Measurements from ENCODE around the gene TMEM135. TPM values are rescaled to one million over a fixed set of nuclear protein-coding genes. Genes with fewer than 3 reads are reported as not detected.

The TMEM135 gene
- total RNA-seq, 1 donor from 2014 or later, result 20.6 TPM

GRCh38 chr11:87020764-87021365 lies 16.9 kb upstream of the TMEM135 start:
- FAIRE-seq (no peak), DNase-seq (ENCODE audit: low read depth) (no peak)
- Mint-ChIP-seq H3K36me3 (ENCODE audit: low read depth, unreplicated experiment) (no peaks in the 10 kb centered on the region), H3K27ac (ENCODE audit: unreplicated experiment) (no peak overlapping the region), H3K9me3 (ENCODE audit: unreplicated experiment) (peaks cover 5% of the 10 kb centered on the region), H3K4me1 (ENCODE audit: low read depth, unreplicated experiment) (peaks cover 4% of the 10 kb centered on the region), H3K27me3 (ENCODE audit: low read depth, unreplicated experiment) (no peaks in the 10 kb centered on the region), H3K4me3 (ENCODE audit: unreplicated experiment) (no peak overlapping the region)
- Histone ChIP-seq H3K9me3 (ENCODE audit: insufficient read depth, low read depth, low read length) (no peaks in the 10 kb centered on the region), H3K27me3 (ENCODE audit: insufficient read depth, low read length) (no peaks in the 10 kb centered on the region), H3K27ac (ENCODE audit: low read depth, low read length) (no peak overlapping the region), H2AFZ (ENCODE audit: low read depth, low read length) (no peak overlapping the region), H3K9ac (ENCODE audit: low read length) (no peak overlapping the region), H3K4me3 (ENCODE audit: insufficient read depth, low read depth, low read length) (no peak overlapping the region), H3K4me2 (ENCODE audit: low read length) (no peak overlapping the region), H3K36me3 (ENCODE audit: insufficient read depth, low read length) (no peaks in the 10 kb centered on the region), H4K20me1 (ENCODE audit: insufficient read depth, low read length) (no peaks in the 10 kb centered on the region), H3K79me2 (ENCODE audit: insufficient read depth, low read length) (no peaks in the 10 kb centered on the region), H3K4me1 (ENCODE audit: insufficient read depth, low read length) (no peaks in the 10 kb centered on the region)
- TF ChIP-seq EZH2 (IDR thresholded peaks at IDR 0.05; ENCODE audit: insufficient read depth, low read length) (no peak), CTCF (IDR thresholded peaks at IDR 0.05; ENCODE audit: insufficient read depth, low read depth, low read length) (no peak)

GRCh38 chr11:87022254-87022653 lies 15.5 kb upstream of the TMEM135 start:
- H3K4me1 Mint-ChIP-seq (ENCODE audit: low read depth, unreplicated experiment), result no peaks in the 10 kb centered on the region

More at GRCh38 chr11:87022254-87022653, 15.5 kb upstream of the TMEM135 start:
- H3K9me3 ChIP-seq (ENCODE audit: insufficient read depth, low read depth, low read length), result no peaks in the 10 kb centered on the region
- FAIRE-seq (no peak), DNase-seq (ENCODE audit: low read depth) (no peak)
- Mint-ChIP-seq H3K27me3 (ENCODE audit: low read depth, unreplicated experiment) (no peaks in the 10 kb centered on the region), H3K9me3 (ENCODE audit: unreplicated experiment) (peaks cover 5% of the 10 kb centered on the region), H3K27ac (ENCODE audit: unreplicated experiment) (no peak overlapping the region), H3K4me3 (ENCODE audit: unreplicated experiment) (no peak overlapping the region), H3K36me3 (ENCODE audit: low read depth, unreplicated experiment) (no peaks in the 10 kb centered on the region)
- H2AFZ ChIP-seq (ENCODE audit: low read depth, low read length), result no peak overlapping the region
- H3K27me3 ChIP-seq (ENCODE audit: insufficient read depth, low read length), result no peaks in the 10 kb centered on the region
- H3K4me3 ChIP-seq (ENCODE audit: insufficient read depth, low read depth, low read length), result no peak overlapping the region
- H3K36me3 ChIP-seq (ENCODE audit: insufficient read depth, low read length), result no peaks in the 10 kb centered on the region
- no peak overlapping the region for H3K9ac ChIP-seq (ENCODE audit: low read length)
- TF ChIP-seq EZH2 (IDR thresholded peaks at IDR 0.05; ENCODE audit: insufficient read depth, low read length), result no peak
- no peak for TF ChIP-seq CTCF (IDR thresholded peaks at IDR 0.05; ENCODE audit: insufficient read depth, low read depth, low read length)
- H3K4me1 ChIP-seq (ENCODE audit: insufficient read depth, low read length), result no peaks in the 10 kb centered on the region
- no peak overlapping the region for H3K27ac ChIP-seq (ENCODE audit: low read depth, low read length)
- H4K20me1 ChIP-seq (ENCODE audit: insufficient read depth, low read length), result no peaks in the 10 kb centered on the region
- no peak overlapping the region for H3K4me2 ChIP-seq (ENCODE audit: low read length)
- H3K79me2 ChIP-seq (ENCODE audit: insufficient read depth, low read length), result no peaks in the 10 kb centered on the region
